Spinal cord (tissue), 10 donors: Measurements from ENCODE around the gene NOX1. TPM values are rescaled to one million over a fixed set of nuclear protein-coding genes. Genes with fewer than 3 reads are reported as not detected.

Source experiments
- DNase-seq, 6 donors: peaks; one replicate each; pipeline versions ENCODE4 v3.0.0 to v3.0.0-alpha.2; 2013 to 2015; ENCODE audit warnings: low spot score in 6 of 6, low read depth in 4 of 6
- H3K27ac ChIP-seq: one replicate; pipeline ENCODE4 v1.5.1; 2013; ENCODE audit warnings: low read depth, low read length, control low read depth
- H3K27me3 ChIP-seq: one replicate; pipeline ENCODE4 v1.6.1; 2013; ENCODE audit warnings: low read length; ENCODE audit not compliant: control insufficient read depth, insufficient read depth
- H3K36me3 ChIP-seq: one replicate; pipeline ENCODE4 v1.6.1; 2013; ENCODE audit warnings: low read length; ENCODE audit not compliant: control insufficient read depth, insufficient read depth
- H3K4me1 ChIP-seq: one replicate; pipeline ENCODE4 v1.6.1; 2013; ENCODE audit warnings: low read length; ENCODE audit not compliant: control insufficient read depth, insufficient read depth
- H3K4me3 ChIP-seq: one replicate; pipeline ENCODE4 v1.5.1; 2013; ENCODE audit warnings: low read depth, low read length, control low read depth
- H3K9me3 ChIP-seq: one replicate; pipeline ENCODE4 v1.6.1; 2013; ENCODE audit warnings: low read length; ENCODE audit not compliant: control insufficient read depth, insufficient read depth
- WGBS: methylation state at CpG from one replicate; pipeline ENCODE4 v1.1.5; 2013; ENCODE audit warnings: missing lambda C conversion rate; ENCODE audit not compliant: insufficient coverage; 5-methylcytosine and 5-hydroxymethylcytosine counted together
- polyA plus RNA-seq, 2 donors: library from polyadenylated mRNA; unstranded; fragments of 120-200 nt; gene quantifications; one replicate each; pipeline ENCODE4 v1.2.1, GENCODE V29; 2013; ENCODE audit not compliant: insufficient read length in 2 of 2
- total RNA-seq, 2 donors: library from RNA; depleted of rRNA in 1 of 2; stranded (reverse); fragments of 120-200 nt in 1 of 2; fragments of >200 nt in 1 of 2; gene quantifications; one replicate each; pipeline versions ENCODE4 v1.2.3 to v1.2.4, GENCODE V29; 2013 to 2014
- donor health status: healthy.

NOX1 gene
- total and polyA plus RNA-seq, 4 donors, result 0.84 to 0.87 TPM; not detected in 2

DNA sequence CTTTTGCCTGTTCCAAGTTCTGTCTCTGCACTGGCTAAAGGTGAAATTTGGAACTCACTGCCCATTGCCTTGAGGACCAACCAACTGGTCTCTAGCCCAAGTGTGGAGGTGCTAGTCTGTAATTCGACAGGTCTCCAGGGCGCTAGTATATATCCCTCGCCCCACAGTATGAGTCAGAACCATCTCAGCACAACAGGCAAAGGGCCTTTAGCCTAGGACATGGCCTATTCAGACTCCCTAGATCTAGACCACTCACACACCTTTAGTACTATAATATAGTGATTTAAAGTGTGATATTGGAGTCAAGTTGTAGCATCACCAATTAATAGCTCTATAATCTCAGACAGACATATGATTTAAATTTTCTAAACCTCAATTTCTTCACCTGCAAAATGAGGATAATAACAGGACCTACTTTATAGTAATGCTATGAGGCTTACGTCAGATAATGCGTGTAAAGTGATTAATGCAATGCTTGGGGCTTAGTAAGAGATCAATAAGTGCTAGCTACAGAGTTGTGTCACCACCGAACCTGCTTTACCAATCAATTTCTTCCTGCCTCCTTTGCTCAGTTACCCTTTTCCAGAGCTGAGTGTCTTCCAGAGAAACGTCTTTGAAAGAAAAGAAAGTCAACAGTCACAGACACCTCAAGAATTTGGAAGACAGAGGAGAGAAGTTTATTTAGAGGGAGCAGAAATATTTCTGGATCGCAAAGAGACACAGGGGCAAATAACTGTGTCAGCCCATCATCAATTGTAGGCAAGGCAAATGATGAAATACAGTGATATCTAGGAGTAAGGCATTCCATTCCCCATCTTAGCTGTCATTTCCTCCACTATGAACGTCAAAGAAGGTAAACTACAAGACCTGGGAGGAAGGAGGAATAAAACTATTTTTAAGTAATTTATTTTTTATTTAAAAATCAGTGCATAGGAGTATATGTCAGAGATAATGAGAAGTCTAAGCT, 2.3 kb downstream of the NOX1 start:
- no peak overlapping the region for H3K27ac ChIP-seq
- 60% methylated on average over 1 of the region's 9 CpGs for WGBS
- no peaks in the 10 kb centered on the region for H3K27me3 ChIP-seq
- no peaks in the 10 kb centered on the region for H3K4me1 ChIP-seq
- H3K36me3 ChIP-seq, result no peaks in the 10 kb centered on the region
- no peak for DNase-seq
- no peak overlapping the region for H3K4me3 ChIP-seq
- no peaks in the 10 kb centered on the region for H3K9me3 ChIP-seq

DNA sequence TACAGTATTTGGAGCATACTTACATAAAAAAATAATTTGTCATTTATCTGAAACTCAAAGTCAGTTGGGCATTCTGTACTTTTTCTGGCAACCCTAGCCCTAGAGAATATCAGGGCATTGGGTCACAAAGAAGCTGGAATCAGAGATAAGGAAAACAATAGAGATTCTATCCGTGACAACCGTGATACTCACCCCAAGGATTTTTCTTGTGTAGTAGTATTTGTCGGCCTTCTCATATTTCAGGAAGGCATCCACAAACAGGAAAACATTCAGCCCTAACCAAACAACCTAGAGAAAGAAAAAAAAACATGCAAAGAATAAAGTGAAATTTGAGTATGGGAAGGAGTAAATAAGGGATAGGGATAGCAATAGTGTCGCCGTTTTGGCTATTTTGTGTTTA, 3.6 kb downstream of the NOX1 start:
- 75% methylated on average over 2 of the region's 5 CpGs for WGBS
- no peaks in the 10 kb centered on the region for H3K4me1 ChIP-seq
- DNase-seq, result no peak

DNA sequence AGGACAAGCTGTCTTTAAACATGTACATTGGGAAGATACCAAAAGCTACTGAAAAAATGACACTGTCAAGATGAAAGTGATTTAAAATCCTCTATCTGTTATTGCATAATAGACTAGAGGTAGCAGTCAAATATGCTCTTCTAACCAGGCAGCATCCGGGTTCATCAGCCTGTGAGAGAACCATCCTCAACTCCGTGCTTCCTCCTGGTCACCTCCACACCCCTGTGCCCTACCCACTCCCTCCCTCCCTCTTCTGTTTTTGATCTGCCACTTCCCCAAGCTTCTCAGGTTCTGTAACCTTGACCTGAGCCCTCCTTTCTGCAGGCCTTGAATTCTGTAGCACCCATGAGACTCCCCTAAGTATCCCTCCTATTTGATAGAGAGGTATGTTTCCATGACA, 5.9 kb downstream of the NOX1 start:
- Histone ChIP-seq H3K9me3 (no peaks in the 10 kb centered on the region), H3K27me3 (no peaks in the 10 kb centered on the region), H3K27ac (no peak overlapping the region), H3K4me1 (no peaks in the 10 kb centered on the region), H3K36me3 (no peaks in the 10 kb centered on the region), H3K4me3 (no peak overlapping the region)
- WGBS, result 100% methylated on average over 1 of the region's 2 CpGs
- no peak for DNase-seq

More for the DNA sequence above, 3.6 kb downstream of the NOX1 start:
- H3K27me3 ChIP-seq, result no peaks in the 10 kb centered on the region
- H3K4me3 ChIP-seq, result no peak overlapping the region
- H3K36me3 ChIP-seq, result no peaks in the 10 kb centered on the region
- H3K27ac ChIP-seq, result no peak overlapping the region
- no peaks in the 10 kb centered on the region for H3K9me3 ChIP-seq

DNA sequence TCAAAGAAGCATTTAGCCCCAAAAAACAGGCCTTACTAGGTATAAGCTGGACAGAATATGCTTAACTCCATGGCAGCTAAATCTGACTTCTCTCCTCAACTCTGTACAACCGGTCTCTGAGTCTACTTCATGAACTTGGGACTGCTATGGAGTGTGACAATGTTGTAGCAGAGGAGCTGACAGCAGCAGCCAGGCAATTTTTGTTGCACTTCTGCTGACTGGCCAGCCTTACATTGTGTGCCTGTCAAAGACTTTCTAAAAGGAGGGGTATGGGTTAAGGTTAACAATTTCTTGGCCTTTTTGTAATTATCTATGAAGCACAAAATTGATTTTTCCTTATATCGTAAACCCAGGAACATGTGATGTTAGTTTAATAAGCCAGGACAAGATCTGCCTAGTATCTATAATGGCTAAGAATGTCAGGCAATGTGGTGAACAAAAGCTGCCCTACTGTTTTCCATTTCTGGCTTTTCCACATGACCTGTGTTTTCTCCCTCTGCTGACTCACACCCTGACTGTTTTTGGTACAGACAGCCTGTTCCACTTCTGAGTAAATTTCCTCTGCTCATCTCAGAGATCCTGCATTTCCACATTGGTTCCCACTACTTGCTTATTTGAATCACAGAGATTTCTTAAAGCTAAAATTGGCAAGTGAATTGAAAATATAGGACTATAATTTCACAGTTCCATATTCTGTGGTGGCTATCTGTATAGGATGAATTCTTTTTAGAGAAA, 9.3 kb downstream of the NOX1 start:
- Histone ChIP-seq H3K36me3 (no peaks in the 10 kb centered on the region), H3K27me3 (no peaks in the 10 kb centered on the region), H3K4me1 (no peaks in the 10 kb centered on the region), H3K27ac (no peak overlapping the region), H3K4me3 (no peak overlapping the region), H3K9me3 (no peaks in the 10 kb centered on the region)
- DNase-seq, result peak in 1 of 6 donors; percentile 10
- no CpG with 5 or more reads among the region's 2 CpGs for WGBS

DNA sequence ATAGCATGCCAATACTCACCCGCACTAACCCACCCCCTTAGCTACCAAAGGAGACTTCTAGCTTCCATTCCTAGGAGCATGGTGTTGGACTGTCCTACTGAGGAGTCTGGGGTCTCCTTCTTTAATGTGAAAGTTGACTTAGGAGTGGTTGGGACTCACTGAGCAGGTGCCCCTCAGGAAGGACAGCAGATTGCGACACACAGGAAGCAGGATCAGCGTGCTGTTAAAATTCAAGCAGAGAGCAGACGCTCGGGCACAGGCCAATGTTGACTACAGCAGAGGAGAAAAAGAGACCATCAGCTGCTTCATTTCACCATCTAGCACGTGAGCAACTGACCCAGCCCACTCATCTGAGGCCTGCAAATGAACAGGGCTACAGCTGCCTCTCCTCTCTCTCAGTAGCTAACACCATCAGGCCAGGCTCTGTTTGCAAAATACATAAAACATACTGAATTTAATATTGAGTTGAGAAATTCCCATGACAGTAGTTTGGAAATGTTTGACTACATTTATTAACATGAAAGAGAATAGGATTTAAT, 10.8 kb downstream of the NOX1 start:
- Histone ChIP-seq H3K36me3 (no peaks in the 10 kb centered on the region), H3K27me3 (no peaks in the 10 kb centered on the region), H3K4me1 (no peaks in the 10 kb centered on the region), H3K27ac (no peak overlapping the region), H3K9me3 (no peaks in the 10 kb centered on the region), H3K4me3 (no peak overlapping the region)
- 87% methylated on average over 4 of the region's 6 CpGs for WGBS
- DNase-seq, result no peak

DNA sequence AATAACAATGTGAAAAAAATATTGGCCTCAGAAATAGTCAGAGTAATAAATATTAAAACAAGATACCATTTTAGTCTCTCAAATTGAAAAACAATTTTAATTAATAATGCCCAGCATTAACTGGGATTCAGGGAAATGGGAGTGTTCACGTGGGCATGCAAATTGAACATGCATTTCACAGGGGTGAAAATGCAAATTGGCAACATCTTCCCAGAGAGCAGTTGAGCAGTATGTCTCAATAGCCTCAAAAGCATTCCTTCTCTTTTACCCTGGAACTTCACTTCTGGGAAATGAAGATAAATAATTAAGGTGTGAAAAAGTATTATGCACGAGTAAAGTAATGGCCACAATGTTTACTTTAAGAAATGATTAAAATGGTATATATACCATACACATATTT, 21.3 kb downstream of the NOX1 start:
- 60% methylated on average over 1 of the region's 2 CpGs for WGBS

DNA sequence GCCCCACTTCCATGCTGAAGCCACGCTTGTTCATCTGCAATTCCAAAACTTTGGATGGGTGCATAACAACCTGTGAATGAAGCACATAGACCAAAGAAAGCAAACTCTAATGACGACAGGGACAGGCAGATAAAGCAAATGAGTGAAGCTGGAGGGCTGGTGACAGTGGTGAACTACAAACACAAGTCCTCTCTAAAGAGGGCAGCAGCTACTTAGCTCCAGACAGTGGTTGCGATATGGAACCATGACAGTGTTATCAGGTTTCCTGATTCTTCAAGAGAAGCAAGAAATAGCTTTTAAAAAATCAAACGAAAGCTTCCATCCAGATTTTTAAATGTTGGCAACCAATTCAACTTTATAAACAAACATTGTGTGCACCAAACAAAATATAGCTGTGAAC, 23.8 kb downstream of the NOX1 start:
- Histone ChIP-seq H3K9me3 (no peaks in the 10 kb centered on the region), H3K4me3 (no peak overlapping the region), H3K27ac (no peak overlapping the region), H3K36me3 (no peaks in the 10 kb centered on the region), H3K4me1 (no peaks in the 10 kb centered on the region), H3K27me3 (peaks cover 4% of the 10 kb centered on the region)
- 79% methylated on average over 2 of the region's 4 CpGs for WGBS
- no peak for DNase-seq

More for the DNA sequence above, 21.3 kb downstream of the NOX1 start:
- Histone ChIP-seq H3K4me3 (no peak overlapping the region), H3K36me3 (no peaks in the 10 kb centered on the region), H3K27ac (no peak overlapping the region), H3K27me3 (peaks cover 4% of the 10 kb centered on the region), H3K9me3 (no peaks in the 10 kb centered on the region), H3K4me1 (no peaks in the 10 kb centered on the region)
- no peak for DNase-seq

DNA sequence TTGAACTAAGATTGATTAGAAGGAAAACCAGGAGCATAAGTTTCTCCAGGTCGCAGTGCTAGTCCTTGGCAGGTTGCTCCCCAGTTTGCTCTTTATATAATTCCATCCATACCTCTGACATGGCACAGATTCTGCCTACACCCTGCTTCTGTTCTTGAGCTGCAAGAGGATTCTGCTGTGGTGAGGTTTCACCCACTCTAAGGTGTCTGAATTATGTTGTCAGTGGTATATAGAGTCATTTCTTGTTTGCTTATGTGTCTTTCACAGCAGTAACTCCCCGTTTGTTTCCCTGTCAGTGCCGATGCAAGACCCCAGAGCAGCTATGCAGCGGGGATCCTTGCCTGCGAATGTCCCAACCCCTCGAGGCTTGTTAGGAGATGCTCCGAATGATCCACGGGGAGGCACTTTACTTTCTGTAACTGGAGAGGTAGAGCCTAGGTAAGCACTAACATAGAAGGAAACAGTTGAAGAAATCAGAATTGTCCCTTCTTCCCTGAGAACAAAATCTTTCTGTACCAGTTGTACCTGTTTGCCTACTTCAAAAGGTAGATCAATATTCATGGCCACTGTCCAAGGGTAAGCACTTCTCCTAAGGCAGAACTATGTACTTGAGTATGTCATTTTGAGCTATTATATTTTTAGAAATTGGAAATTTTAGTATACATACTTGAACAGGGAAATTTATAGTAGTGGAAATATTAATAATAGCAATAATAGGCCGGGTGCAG, 42.8 kb downstream of the NOX1 start:
- WGBS, result 83% methylated on average over 8 of the region's 9 CpGs

DNA sequence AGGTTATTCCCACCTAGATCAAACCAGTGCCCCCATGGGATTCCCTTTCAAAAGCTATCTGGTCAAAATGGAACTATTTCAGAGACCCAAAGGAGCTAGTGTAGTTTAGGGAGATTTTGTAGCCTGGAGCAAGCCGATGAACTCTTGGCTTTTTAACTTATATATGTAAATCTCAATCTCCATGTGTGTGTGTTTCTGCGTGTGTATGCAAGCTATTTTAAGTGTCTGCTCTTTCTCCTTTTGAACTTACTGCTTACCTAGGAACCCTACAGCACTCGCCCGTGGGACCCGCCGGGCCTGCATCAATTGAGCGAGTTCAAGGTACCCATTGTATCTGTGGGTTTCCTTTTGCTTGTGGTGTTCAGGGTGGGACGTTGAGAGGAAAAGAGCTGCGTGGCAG, 43.6 kb downstream of the NOX1 start:
- H3K4me1 ChIP-seq, result no peaks in the 10 kb centered on the region
- no peaks in the 10 kb centered on the region for H3K9me3 ChIP-seq
- H3K4me3 ChIP-seq, result no peak overlapping the region
- DNase-seq, result no peak
- H3K36me3 ChIP-seq, result peaks cover 11% of the 10 kb centered on the region
- H3K27me3 ChIP-seq, result peaks cover 5% of the 10 kb centered on the region
- WGBS, result 94% methylated on average over 5 of the region's 9 CpGs
- H3K27ac ChIP-seq, result no peak overlapping the region

More for the DNA sequence above, 42.8 kb downstream of the NOX1 start:
- Histone ChIP-seq H3K9me3 (no peaks in the 10 kb centered on the region), H3K36me3 (peaks cover 11% of the 10 kb centered on the region), H3K4me3 (no peak overlapping the region), H3K27ac (no peak overlapping the region), H3K4me1 (no peaks in the 10 kb centered on the region), H3K27me3 (peaks cover 5% of the 10 kb centered on the region)
- DNase-seq, result no peak
